Prostate gland (tissue), 2 donors: Measurements from ENCODE around the gene ESR1. TPM values are rescaled to one million over a fixed set of nuclear protein-coding genes. Genes with fewer than 3 reads are reported as not detected.

ENCODE experiments used
- DNase-seq: peaks from one replicate; pipeline ENCODE4 v3.0.0-alpha.2; 2019; ENCODE audit warnings: low spot score
- H3K27ac ChIP-seq, 2 donors: fragments of 200-600 bp; sonication (generic); 2 replicates each; pipeline ENCODE4 v1.5.1; 2017 to 2019
- H3K27me3 ChIP-seq: fragments of 200-600 bp; sonication (generic); replicated peaks from 2 replicates; pipeline ENCODE4 v1.5.1; 2019; ENCODE audit not compliant: insufficient read depth
- H3K36me3 ChIP-seq, 2 donors: fragments of 200-600 bp; sonication (generic); 1 replicate in 1 of 2; 2 replicates in 1 of 2; pipeline versions ENCODE4 v1.5.1 to v1.8.1; 2017 to 2019
- H3K4me1 ChIP-seq: fragments of 200-600 bp; sonication (generic); replicated peaks from 2 replicates; pipeline ENCODE4 v1.5.1; 2019
- H3K4me3 ChIP-seq, 2 donors: fragments of 200-600 bp; sonication (generic); 2 replicates each; pipeline ENCODE4 v1.5.1; 2017 to 2019
- H3K9me3 ChIP-seq: fragments of 200-600 bp; sonication (generic); 2 replicates; pipeline ENCODE4 v1.5.1; 2017
- POLR2A ChIP-seq: fragments of 450-650 bp; IDR thresholded peaks from one replicate; pipeline ENCODE4 v1.6.1; 2016; ENCODE audit warnings: antibody characterized with exemption, mild to moderate bottlenecking
- POLR2AphosphoS5 ChIP-seq: sonication (generic); formaldehyde crosslinking; IDR thresholded peaks from one replicate; pipeline ENCODE4 v1.6.1; 2017; ENCODE audit warnings: antibody characterized with exemption
- WGBS: methylation state at CpG from one replicate; pipeline ENCODE4 v1.1.5; 2018; 5-methylcytosine and 5-hydroxymethylcytosine counted together
- intact Hi-C: fragments of 100-400 bp; cut with DNase I; formaldehyde crosslinking; loops from one replicate; pipeline ENCODE4 v1.14.2; 2022
- total RNA-seq, 2 donors: library from RNA; depleted of rRNA; stranded (reverse); fragments of >200 nt; gene quantifications; one replicate each; pipeline ENCODE4 v1.1.0, GENCODE V29; 2016
- TF ChIP-seq, protein P1 (sequence below), 4 experiments: fragments of 200-600 bp in 2 of 4; fragments of 450-650 bp in 2 of 4; sonication (generic) in 2 of 4; IDR thresholded peaks; 1 replicate in 3 of 4; 2 replicates in 1 of 4; pipeline ENCODE4 v1.5.1; 2016 to 2019; ENCODE audit warnings: antibody characterized with exemption in 4 of 4, mild to moderate bottlenecking in 2 of 4, moderate library complexity in 2 of 4

The ESR1 gene
- total RNA-seq, 2 donors from 2014 or later, result 2.3 to 5.6 TPM

- no peaks in the 10 kb centered on the region for H3K36me3 ChIP-seq
- DNase-seq, result no peak
- 87% methylated on average over 5 of the region's 5 CpGs for WGBS
These were observed 359.4 kb downstream of the ESR1 start for GRCh38 chr6:152166897-152167296.

DNA sequence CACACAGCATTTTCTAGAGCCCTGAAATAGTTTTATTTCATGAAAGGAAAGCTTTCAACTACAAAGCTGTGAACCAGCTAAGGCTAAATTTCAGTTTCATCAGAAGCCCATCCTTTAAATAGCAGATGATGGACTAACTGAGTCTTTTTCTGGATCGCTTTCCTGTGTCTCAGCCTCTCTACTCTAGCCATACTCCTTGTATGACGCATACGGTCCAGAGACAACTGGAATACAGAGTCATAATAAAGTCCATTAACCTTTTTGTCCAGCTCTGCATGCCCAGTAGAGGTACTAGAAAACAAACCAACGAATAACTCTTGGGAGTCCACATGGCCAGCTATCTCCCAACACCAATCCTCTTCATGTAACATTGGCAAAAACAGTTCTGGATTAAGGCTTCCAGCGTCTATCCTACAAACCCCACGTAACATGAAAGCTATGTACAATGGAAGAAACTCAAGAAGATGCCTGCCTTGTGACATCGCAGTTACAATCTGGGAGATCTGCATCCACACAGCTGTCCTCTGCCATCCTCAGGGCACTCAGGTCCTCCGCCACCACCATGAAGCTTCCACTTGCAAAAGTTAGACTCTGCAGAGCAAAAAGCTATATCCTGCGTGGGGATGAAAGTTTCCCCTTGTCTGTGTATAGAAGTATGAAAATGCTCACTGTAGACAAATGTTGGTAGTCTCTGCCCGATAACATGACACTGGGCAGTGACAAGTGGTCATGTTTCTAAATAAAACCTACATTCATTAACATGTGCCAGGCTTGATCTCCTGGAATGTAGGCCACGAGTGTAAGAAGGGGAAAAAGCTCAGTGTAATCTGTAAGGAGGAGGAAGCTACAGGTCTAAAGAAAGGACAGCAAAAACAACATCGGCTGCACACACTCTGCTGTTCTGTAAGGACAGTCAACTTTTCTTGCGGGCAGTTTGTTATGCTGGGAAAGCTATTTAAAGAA, 360.4 kb downstream of the ESR1 start:
- no peak for DNase-seq
- TF ChIP-seq, protein P1, sequence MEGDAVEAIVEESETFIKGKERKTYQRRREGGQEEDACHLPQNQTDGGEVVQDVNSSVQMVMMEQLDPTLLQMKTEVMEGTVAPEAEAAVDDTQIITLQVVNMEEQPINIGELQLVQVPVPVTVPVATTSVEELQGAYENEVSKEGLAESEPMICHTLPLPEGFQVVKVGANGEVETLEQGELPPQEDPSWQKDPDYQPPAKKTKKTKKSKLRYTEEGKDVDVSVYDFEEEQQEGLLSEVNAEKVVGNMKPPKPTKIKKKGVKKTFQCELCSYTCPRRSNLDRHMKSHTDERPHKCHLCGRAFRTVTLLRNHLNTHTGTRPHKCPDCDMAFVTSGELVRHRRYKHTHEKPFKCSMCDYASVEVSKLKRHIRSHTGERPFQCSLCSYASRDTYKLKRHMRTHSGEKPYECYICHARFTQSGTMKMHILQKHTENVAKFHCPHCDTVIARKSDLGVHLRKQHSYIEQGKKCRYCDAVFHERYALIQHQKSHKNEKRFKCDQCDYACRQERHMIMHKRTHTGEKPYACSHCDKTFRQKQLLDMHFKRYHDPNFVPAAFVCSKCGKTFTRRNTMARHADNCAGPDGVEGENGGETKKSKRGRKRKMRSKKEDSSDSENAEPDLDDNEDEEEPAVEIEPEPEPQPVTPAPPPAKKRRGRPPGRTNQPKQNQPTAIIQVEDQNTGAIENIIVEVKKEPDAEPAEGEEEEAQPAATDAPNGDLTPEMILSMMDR (IDR thresholded peaks at IDR 0.05), result no peak
- TF ChIP-seq POLR2AphosphoS5 (no peak), POLR2A (no peak)
- no peak overlapping the region for H3K27ac ChIP-seq
- no peaks in the 10 kb centered on the region for H3K36me3 ChIP-seq
- no peaks in the 10 kb centered on the region for H3K27me3 ChIP-seq
- WGBS, result 83% methylated on average over 13 of the region's 13 CpGs
- no peak overlapping the region for H3K4me3 ChIP-seq
- H3K4me1 ChIP-seq, result no peaks in the 10 kb centered on the region
- intact Hi-C loops, result no loop called here
- H3K9me3 ChIP-seq, result no peaks in the 10 kb centered on the region

More at GRCh38 chr6:152166897-152167296, 359.4 kb downstream of the ESR1 start:
- Histone ChIP-seq H3K9me3 (no peaks in the 10 kb centered on the region), H3K4me1 (no peaks in the 10 kb centered on the region), H3K27me3 (no peaks in the 10 kb centered on the region), H3K27ac (no peak overlapping the region), H3K4me3 (no peak overlapping the region)
- intact Hi-C loops, result no loop called here
- TF ChIP-seq, protein P1 (IDR thresholded peaks at IDR 0.05), result no peak
- TF ChIP-seq POLR2AphosphoS5 (no peak), POLR2A (no peak)

GRCh38 chr6:152170313-152170701, 362.8 kb downstream of the ESR1 start:
- no peaks in the 10 kb centered on the region for H3K36me3 ChIP-seq
- H3K4me3 ChIP-seq, result no peak overlapping the region
- no peaks in the 10 kb centered on the region for H3K4me1 ChIP-seq
- TF ChIP-seq POLR2A (no peak), POLR2AphosphoS5 (no peak)
- TF ChIP-seq, protein P1 (IDR thresholded peaks at IDR 0.05), result no peak
- no peaks in the 10 kb centered on the region for H3K27me3 ChIP-seq
- H3K9me3 ChIP-seq, result no peaks in the 10 kb centered on the region
- intact Hi-C loops, result no loop called here
- H3K27ac ChIP-seq, result no peak overlapping the region
- DNase-seq, result no peak
- WGBS, result 90% methylated on average over 4 of the region's 4 CpGs

DNA sequence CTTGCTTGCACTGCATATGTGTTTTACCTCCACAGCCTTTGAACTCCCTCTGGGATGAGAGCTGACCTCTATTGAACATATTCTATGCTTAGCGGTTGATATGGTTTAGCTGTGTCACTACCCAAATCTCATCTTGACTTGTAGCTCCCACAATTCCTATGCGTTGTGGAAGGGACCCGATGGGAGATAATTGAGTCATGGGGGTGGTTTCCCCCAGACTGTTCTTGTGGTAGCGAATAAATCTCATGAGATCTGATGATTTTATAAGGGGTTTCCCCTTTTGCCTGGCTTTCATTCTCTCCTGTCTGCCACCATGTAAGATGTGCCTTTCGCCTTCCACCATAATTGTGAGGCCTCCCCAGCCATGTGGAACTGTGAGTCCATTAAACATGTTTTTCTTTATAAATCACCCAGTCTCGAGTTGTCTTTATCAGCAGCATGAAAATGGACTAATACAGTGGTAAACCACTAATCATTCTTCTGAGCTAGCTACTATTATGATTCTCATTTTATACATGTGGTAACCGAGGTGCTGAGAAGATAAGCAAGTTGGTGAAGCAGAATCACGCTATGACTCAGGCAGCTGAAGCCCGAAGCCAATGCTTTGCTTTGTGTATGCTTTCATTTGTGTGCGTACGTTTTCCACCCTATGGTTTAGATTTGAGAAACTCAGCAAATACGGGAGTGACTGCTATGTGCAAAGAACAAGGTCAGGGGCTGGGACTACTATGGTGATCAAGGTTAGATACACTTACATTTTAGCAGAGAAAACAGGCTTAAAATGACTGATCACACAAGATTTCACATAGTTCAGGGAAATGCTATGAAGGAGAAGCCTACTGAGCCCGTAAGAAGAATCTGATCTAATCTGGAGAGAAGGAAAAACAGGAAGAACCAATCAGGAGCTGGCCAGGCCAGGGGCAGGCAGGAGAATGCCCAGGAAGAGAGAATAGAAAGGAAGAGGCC, 363.5 kb downstream of the ESR1 start:
- intact Hi-C loops, result no loop called here
- H3K4me3 ChIP-seq, result no peak overlapping the region
- no peaks in the 10 kb centered on the region for H3K9me3 ChIP-seq
- no peaks in the 10 kb centered on the region for H3K4me1 ChIP-seq
- no peaks in the 10 kb centered on the region for H3K36me3 ChIP-seq
- TF ChIP-seq POLR2AphosphoS5, result no peak
- TF ChIP-seq, protein P1 (IDR thresholded peaks at IDR 0.05), result no peak
- TF ChIP-seq POLR2A, result no peak
- 82% methylated on average over 13 of the region's 13 CpGs for WGBS
- H3K27me3 ChIP-seq, result no peaks in the 10 kb centered on the region
- no peak overlapping the region for H3K27ac ChIP-seq
- DNase-seq, result no peak
